LHCN-M2 (cell line): ENCODE data around the gene FBXO48. TPM values are rescaled to one million over a fixed set of nuclear protein-coding genes. Genes with fewer than 3 reads are reported as not detected.
A peak's percentile ranks its signal among the peaks of the same experiment; 100 is the strongest.
"Not testable (repeated sequence)": the region's sequence is repeated elsewhere in the genome, so short reads cannot be mapped to it uniquely, and the experiment has no call there.

Experiments
- DNase-seq: peaks from one replicate; pipeline ENCODE4 v3.0.0-alpha.2; 2012; ENCODE audit warnings: low read depth
- total RNA-seq: library from RNA; depleted of rRNA; stranded (reverse); fragments of >200 nt; gene quantifications from 2 replicates; pipeline ENCODE4 v1.2.3, GENCODE V29; 2014

The FBXO48 gene
- total RNA-seq, 1 experiment from 2014 or later, result 1.0 TPM

DNA sequence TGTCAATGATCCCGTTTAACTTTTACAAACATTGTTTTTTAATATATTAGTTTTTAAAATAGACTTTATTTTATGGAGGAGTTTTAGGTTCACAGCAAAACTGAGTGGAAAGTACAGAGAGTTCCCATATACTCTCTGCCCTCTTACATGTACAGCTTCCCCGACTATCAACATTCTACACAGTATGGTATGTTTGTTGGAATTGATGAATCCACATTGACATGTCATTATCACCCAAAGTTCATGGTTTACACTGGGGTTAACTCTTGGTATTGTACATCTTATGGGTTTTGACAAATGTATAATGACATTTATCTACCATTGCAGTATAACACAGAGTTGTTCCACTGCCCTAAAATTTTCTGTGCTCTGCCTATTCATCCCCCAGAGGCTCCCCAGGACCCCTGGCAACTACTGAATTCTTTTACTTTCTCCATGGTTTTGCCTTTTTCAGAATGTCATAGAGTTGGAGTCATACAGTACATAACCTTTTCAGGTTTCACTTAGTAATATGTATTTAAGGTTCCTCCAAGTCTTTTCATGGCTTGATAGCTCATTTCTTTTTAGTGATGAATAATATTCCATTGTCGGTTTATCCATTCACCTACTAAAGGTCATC is 5.8 kb upstream of the FBXO48 start:
- DNase-seq, result no peak

DNA sequence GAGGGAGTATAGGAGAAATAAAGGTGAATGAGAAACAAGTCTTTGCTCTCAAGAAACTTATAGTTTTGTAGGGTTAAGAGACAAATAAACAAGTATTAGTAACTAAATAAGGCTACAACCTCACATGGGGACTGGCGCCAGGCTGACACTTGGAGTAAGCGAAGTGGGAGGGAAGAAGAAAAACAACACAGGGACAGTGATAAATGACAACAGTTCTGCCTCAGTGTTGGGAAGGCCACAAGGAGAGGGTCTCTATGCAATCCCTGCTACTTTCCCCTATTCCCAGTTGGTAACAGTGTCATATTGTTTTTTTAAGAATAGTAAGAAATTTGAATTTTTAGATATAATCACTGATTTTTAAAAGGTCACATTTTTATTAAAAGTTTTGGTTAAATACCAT is 4.3 kb upstream of the FBXO48 start:
- DNase-seq, result no peak

DNA sequence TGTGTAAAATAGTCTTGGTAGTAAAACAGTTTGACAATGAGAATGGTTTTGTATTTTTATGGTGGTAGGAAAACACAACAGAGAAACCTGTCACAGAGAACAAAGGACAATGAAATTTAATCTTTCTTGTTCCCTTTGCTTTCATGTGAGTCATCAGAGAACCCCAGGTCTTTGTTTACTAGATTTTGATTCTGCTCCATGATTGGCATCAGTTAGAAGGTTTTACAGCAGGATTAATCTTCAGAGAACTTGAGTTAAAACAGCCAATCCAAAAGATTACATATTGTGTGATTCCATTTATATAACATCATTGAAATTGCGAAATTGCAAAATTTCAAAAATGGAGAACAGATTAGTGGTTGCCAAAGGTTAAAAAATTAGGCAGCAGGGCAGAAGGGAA is 2.8 kb upstream of the FBXO48 start:
- no peak for DNase-seq

DNA sequence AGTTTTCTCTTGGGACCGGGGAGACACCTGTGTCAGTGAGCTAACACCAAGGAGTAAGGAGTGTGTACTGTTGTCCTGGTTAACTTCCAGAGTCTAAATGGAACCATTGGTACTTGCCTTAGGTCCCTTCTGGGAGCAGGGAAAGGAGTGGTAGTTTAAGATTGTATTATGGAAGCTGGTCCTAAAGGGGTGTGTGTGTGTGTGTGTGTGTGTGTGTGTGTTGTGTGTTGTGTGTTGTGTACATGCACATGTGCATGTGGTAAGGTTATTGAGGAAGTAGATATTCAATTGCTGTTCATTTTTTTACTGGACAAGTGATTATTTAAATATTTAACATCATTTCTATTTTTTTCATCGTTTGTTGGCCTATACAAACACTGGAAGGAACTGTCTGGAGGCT is 1.7 kb upstream of the FBXO48 start:
- DNase-seq, result no peak

DNA sequence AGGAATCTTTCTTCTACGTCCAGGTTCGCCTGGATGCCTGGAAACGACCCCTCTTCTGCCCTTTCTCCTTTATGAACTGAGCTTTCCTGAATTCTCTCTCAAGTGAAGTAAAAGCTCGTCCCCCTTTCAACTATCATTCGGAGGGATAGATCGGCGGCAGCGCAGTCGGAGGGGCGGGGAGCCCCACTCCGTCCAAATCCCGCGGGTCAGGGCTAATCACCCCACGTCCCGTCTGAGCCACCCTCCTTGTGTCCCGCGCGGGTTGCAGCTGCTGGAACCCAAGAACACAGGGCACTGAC is 367 bp downstream of the FBXO48 start:
- DNase-seq, result peak; percentile 14

DNA sequence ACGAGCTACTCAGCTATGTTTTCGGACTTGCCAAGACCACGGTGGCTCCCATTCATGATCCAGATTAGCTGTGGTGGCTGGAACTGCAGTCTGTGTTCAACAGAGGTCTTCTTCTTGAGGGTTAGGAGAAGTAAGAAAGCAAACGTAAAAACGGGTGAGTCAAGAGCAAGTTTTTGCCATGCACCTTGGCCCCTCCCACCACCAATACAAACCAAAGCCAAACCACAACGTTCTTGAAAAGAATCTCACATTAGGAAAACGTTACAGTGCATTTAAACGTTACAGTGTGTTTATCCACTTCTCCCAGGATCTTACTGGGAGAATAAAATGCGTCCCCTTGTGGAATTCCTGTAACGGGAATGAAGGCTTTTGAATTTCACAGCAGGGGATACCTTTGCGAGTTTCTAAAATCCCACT is 725 bp downstream of the FBXO48 start:
- peak; percentile 30 for DNase-seq

DNA sequence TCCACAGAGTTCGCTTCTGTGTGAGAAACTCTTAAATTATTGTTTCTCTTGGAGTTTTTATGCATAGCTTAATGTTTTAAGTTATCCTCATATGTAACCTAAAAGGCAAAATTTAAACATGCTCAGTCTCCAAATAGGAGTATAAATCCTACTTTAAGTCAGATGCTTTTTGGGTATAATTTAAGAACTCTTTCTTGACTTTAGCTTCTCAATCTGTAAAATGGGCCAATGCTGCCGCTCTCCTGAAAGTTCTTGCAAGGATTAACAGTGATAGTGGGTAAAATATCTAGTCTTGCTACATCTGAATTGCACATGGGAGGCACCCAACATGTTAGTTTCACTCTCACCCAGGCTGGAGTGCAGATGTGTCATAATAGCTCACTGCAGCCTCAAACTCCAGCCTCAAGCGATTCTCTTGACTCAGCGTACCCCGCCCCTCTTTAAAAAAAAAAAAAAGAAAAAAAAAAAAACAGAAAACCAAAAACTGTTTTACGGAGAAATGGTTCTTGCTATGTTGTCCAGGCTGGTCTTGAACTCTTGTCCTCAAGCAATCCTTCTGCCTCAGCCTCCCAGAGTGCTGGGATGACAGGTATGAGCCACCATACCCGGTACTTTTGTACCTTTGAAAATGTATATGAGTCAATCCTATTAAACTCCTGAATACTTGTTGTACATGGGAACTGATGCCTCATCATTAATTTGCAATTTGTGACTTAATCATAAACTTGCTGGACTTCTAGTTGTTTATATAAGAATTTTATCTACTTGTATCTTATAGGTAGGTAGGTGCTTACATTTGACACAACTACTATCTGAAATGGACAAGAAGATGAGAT is 1.8 kb downstream of the FBXO48 start:
- DNase-seq, result no peak

DNA sequence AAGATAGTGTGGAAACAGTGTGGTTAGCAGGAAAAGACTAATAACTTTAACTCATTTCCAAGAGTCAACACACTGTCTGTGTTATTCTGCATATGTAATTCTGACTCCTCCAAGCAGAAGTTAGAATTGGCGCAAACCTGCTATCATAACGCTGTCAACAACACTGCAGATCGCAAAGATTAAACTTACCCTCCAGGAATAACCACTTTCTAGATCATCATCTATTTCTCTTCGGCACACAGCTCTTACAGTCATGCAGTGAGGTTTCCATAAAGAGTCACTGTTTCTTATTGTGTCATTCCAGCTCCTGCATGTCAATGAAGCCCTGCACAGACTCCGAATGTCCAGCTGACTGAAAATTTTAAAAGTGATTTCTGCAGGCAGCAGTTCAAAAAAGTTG is 2.4 kb downstream of the FBXO48 start:
- no peak for DNase-seq

DNA sequence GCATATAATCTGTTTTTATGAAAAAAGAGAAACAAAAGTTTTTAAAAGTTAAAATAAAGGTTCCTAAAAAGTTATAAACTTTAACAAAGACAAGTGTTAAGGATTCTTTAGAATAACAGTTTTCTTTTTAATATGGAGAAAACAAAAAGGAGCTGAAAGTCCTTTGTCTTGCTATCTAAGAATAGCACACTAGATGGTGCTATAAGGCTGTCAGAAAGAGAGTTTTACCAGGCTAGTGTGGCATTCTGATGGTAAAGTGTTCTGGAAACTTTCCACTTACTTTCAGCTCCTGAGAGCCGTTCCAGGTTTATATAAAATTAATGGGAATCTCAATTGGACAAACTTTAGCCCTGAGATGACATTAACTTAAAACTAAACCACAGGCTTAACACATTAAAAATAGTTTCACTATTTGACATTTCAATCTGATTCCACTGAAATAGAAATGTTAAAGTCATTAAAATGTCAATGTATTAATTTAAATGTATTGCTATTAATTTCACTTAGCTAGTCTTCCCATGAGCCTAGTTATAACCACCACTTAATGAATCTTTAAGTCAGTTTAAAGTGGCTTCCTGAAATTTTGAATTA is 3.7 kb downstream of the FBXO48 start:
- DNase-seq, result peak; percentile 47

DNA sequence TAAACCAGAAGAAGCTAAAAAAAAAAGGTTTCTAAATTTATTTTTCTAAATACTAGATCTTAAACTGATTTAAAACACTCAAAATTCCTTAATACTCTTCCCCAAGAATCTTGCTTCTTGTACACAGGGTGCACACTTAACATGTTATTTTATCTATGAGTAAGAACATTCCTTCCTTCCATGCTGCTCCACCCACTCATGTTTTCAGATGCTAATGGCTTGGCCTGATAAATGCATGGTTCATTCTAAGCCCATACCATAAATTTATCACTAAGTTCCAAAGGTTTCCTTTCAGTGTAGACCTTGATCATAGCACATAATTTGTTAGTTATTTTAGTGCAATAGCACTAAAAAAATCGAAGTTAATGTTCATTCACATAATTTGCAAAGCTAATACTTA is 8.1 kb downstream of the FBXO48 start:
- DNase-seq, result no peak

DNA sequence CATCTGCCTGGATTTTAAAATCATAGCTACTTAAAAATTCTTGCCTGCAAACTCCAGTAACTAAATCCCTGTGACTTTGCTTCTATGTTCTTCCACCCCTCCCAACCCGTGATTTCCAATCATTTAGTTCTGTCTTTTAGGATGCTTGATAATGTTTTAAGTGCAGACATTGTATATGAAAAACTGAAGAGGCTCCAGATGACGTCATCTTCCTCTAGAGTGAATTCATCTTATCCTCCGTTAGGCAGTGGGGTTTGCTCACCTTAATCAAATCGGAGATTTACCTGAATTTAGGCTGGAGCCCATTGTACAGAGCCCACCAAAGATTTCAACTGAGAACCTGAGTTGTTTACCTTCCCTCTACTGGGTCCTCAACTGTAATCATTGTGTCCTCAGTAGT is 10.9 kb downstream of the FBXO48 start:
- no peak for DNase-seq

DNA sequence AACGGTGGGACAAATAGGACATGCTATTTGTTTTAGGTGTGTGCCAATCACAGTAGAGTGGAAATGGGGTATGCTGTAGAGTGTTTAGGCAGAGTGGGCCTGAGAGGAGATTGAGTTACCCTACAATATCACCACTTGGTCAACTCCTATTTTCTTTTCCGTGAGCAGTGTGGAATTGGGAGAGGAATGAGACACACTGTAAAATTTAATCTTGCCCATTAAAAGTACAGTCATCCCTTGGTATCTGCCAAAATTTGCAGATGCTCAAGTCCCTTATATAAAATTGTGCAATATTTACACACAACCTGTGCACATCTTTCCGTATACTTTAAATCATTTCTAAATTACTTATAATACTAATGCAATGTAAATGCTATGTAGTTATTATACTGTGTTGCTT is 12.4 kb downstream of the FBXO48 start:
- no peak for DNase-seq

DNA sequence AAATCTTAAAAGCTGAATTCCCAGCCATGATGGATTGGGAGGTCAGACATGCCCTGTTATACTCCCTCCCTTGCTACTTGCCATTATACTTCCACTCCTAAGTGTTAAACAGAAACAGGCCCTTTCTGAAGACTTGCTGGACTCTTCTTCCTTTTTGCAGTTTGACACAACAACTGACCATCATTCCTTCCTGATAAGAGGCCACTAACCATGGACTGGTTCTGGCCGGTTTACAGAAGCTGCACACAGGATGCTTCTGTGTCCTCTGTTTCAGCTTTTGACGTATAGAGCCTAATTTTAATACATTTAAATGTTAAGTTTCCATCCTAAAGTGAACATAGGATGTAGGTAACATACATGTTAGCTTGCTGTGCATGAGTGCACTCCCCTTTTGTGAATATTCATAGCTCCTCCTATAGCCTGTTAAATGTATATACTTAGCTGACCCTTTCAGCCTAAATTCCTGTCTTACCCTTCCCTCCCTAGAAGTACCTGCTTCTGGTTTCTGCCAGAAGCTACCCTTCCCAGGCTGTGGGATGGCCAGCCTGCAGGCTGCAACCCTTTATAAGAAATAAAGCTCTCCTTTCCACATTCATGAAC is 13.2 kb downstream of the FBXO48 start:
- no peak for DNase-seq

DNA sequence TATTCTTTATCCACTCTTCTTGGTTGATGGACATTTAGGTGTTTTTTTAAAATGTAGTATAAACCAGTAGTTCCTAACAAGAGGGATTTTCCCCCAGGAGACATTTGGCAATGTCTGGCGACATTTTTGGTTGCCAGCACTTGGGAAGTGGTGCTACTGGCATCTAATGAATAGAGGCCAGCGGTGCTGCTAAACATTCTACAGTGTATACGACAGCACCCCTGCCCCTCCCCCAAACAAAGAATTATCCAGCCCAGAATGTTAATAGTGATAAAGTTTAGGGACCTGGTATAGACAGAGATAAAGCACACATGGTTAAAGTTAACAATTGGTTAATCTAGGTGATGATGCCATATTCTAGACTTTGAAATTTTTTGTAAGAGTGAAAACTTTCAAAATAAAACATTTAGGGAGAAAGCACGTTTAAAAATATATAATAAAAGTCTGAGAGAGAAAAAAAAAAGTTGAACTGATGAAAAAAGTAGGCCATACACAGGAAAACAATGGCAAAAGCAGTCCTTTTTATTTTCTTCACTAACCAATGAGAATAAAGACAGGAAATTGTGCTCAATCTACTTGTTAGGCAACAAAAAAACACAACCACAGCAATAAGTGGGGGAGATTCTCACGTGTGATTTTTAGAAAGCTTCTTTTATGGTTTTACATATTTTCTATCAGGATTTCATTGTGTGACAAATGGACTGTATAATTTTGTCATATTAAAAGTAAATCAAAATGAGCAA is 14.8 kb downstream of the FBXO48 start:
- no peak for DNase-seq

DNA sequence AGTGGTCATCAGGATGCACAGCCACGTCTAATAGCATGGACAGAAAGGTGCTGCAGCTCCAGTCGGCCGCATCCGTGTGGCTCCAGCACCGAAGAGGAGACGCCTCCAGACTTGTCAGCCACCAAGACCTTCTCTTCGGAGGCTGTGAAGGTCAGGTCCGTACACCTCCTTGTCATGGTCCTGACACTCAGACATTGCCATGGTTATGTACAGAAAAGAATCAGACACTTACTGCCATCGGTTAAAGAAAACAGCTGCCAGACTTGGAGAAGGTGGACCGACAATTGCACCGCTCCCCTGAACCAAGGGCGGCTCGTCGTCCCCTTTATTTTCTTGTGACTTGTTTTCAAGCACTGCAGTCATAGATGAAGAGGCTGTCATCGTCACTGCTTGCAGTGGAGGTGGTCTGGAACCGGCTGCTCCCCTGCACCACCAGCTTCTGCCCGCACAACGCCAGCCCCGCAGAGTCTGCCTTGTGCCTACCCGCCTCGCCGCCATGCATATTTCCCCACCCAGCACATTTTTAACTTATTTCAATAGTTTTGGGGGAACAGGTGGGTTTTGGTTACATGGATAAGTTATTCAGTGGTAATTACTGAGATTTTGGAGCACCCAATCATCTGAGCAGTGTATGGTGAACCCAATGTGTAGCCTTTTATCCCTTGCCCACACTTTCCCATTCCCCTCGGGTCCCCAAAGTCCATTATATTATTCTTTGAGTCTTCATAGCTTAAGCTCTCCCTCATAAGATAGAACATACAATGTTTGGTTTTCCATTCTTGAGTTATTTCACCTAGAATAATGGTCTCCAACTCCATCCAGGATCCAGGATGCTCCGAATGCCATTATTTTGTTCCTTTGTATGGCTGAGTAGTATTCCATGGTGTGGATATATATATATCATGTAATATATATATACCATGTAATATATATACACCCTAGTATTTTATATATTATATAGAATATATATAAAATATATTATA is 18.1 kb downstream of the FBXO48 start:
- DNase-seq, result no peak

DNA sequence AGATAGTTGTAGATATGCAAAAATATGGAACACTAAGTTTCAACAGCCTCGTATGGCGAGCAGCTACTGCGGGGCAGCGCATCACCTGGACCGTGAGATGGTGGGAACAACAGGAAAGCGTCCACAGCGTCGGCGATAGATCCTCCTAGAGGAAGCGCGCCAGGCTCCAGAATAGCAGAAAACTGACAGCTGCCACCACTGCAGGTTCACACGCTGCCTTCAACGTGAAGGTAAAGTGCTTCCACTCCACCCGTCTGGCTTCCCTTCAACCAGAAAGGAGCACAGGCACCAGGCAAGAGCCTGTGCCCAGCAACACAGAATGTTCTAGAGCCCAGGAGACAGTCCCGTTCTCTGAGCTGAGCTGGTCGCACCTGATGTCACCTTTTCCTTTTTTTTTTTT is 20.0 kb downstream of the FBXO48 start:
- DNase-seq, result no peak

DNA sequence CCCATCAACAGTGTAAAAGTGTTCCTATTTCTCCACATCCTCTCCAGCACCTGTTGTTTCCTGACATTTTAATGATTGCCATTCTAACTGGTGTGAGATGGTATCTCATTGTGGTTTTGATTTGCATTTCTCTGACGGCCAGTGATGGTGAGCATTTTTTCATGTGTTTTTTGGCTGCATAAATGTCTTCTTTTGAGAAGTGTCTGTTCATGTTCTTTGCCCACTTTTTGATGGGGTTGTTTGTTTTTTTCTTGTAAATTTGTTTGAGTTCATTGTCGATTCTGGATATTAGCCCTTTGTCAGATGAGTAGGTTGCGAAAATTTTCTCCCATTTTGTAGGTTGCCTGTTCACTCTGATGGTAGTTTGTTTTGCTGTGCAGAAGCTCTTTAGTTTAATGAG is 20.7 kb downstream of the FBXO48 start:
- not testable (repeated sequence) for DNase-seq

DNA sequence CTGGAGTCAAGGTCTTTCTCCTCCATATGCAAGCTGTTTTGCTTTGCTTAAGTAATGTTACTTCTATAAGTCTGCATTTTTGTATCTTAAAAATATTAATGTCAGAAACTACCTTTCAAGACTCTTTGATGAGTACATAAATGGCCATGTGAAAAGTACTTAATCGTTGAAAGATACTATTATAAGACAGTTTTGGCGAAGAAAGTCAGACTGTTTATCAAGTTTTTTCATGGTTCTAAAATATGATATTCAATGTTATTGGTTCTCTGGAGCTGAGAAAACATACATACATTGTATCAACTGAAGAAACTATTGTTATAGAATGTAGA is 25.1 kb downstream of the FBXO48 start:
- DNase-seq, result no peak

DNA sequence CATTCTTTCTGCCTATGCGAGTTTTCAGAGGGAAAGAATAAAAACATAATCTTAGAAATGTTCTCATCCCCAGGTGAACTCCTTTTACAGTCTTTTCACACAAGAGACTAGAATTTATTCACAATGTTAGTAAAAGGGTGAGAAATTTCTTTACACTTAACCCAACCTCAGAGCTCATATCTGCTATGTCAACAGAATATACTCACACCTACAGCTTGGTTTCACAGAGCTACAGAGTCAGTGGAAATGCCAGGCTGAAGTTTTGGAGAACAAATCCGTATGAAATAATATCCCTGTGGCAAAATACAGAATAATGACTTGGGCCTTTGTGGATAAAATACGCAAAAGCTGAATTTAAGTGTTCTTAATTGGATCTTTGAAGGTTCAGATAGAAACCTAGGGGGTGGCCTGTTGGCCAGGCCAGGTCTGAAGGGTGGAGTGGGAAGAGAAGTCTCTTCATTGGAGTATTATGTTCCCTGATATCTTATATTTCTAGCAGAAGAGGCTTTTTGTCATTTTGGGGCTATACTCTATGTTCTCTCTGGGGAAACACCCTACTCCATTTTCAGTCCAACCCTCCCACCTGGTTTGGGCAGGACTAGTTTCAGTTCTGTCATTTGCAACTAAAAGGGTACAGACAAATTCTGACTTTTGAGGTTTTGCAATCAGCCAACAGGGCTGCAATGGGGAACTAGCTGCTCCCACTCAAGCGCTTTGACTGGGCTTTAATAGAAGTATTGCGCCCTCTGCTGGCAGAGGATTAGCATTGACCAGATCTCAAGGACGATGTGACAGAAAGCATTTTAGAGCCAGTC is 25.7 kb downstream of the FBXO48 start:
- DNase-seq, result peak; percentile 83
